22Rv1 (cell line): ENCODE results near the gene DDN.
A peak's percentile ranks its signal among the peaks of the same experiment; 100 is the strongest.

ENCODE experiments used
- H3K27ac ChIP-seq: fragments of 450-650 bp; 2 replicates; pipeline ENCODE4 v1.5.1; 2017
- CTCF ChIP-seq: fragments of 450-650 bp; IDR thresholded peaks from 2 replicates; pipeline ENCODE4 v1.5.1; 2017; ENCODE audit warnings: mild to moderate bottlenecking
- ZFX ChIP-seq: fragments of 450-650 bp; IDR thresholded peaks from 2 replicates; pipeline ENCODE4 v1.6.1; 2017; ENCODE audit warnings: antibody characterized with exemption, borderline replicate concordance

The DDN gene

GRCh38 chr12:48980953-48981756 lies 18.0 kb downstream of the DDN start:
- no peak for TF ChIP-seq ZFX
- TF ChIP-seq CTCF, result peak; percentile 52

GRCh38 chr12:48980389-48980952 lies 18.7 kb downstream of the DDN start:
- H3K27ac ChIP-seq, result no peak overlapping the region
- no peak for TF ChIP-seq ZFX
- TF ChIP-seq CTCF, result peak; percentile 67

More at GRCh38 chr12:48980953-48981756, 18.0 kb downstream of the DDN start:
- no peak overlapping the region for H3K27ac ChIP-seq

GRCh38 chr12:48979602-48980388 lies 19.4 kb downstream of the DDN start:
- TF ChIP-seq CTCF, result no peak
- no peak for TF ChIP-seq ZFX
- H3K27ac ChIP-seq, result no peak overlapping the region

GRCh38 chr12:48978741-48979601 lies 20.2 kb downstream of the DDN start:
- no peak for TF ChIP-seq CTCF
- TF ChIP-seq ZFX, result no peak

GRCh38 chr12:48978291-48978740 lies 20.9 kb downstream of the DDN start, which contains the start of gene WNT1:
WNT1 (plus strand) TSS chr12:48978322; CDS start chr12:48978651, 329 bp downstream.
- no peak within 1 kb of the TSS for H3K27ac ChIP-seq
- TF ChIP-seq CTCF (peak; percentile 81), ZFX (no peak)

More at GRCh38 chr12:48978741-48979601, 20.2 kb downstream of the DDN start:
- no peak overlapping the region for H3K27ac ChIP-seq
